Right lobe of liver (tissue), 4 donors: ENCODE measurements around the gene C1QTNF8.

Experiments used
- POLR2A ChIP-seq: fragments of 450-650 bp; IDR thresholded peaks from one replicate; pipeline ENCODE4 v1.6.1; 2017; ENCODE audit warnings: antibody characterized with exemption, mild to moderate bottlenecking
- TF ChIP-seq, protein P1 (sequence below), 4 donors: fragments of 200-600 bp in 3 of 4; fragments of 450-650 bp in 1 of 4; IDR thresholded peaks; one replicate each; pipeline versions ENCODE4 v1.5.1 to v1.8.0; 2016 to 2022; ENCODE audit warnings: antibody characterized with exemption in 4 of 4, mild to moderate bottlenecking in 2 of 4
- donor health status: DM: no; HTN: no; CAD: no.
- donor health status: DM: no; HTN: no; CAD: no.
- donor health status: DM: no; HTN: yes; CAD: no.

DNA sequence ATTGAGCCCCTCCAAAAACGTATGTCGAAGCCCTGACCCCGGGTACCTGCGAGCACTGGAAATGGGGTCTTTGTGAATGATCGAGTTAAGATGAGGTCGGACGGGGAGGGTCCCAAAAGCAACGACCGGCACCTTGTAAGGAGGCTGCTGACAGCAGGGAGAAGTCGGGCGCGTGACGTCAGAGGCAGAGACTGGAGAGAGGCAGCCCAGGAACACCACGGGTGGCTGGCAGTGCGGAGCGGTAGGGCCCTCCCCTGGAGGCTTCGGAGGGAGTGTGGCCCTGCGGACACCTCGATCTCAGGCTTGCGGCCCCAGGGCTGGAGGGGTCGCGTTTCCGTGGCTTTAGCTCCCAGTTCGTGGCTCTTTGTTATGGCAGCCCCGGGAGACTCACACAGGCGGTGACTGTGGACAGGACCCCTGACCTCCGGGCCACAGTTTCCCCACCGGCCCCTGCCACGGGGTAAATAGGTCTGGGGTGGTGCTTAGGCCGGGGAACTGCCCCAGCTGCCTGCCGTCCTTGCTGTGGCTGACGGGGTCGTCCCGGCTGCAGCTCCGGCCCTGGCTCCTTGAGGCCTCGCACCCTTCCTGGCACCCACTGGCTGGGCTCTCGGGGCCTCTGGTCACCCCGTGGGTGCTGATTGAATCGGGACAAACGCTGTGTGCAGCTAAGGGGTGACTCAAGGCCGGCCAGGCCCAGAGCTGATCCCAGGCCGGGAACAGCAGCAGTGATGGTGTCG is 34.1 kb downstream of the C1QTNF8 start:
- TF ChIP-seq POLR2A, result no peak
- TF ChIP-seq, protein P1, sequence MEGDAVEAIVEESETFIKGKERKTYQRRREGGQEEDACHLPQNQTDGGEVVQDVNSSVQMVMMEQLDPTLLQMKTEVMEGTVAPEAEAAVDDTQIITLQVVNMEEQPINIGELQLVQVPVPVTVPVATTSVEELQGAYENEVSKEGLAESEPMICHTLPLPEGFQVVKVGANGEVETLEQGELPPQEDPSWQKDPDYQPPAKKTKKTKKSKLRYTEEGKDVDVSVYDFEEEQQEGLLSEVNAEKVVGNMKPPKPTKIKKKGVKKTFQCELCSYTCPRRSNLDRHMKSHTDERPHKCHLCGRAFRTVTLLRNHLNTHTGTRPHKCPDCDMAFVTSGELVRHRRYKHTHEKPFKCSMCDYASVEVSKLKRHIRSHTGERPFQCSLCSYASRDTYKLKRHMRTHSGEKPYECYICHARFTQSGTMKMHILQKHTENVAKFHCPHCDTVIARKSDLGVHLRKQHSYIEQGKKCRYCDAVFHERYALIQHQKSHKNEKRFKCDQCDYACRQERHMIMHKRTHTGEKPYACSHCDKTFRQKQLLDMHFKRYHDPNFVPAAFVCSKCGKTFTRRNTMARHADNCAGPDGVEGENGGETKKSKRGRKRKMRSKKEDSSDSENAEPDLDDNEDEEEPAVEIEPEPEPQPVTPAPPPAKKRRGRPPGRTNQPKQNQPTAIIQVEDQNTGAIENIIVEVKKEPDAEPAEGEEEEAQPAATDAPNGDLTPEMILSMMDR (IDR thresholded peaks at IDR 0.05), result no peak
